GM21360 (cell line): Measurements from ENCODE around the gene PRTG.
"Not testable (repeated sequence)": the region's sequence is repeated elsewhere in the genome, so short reads cannot be mapped to it uniquely, and the experiment has no call there.

Experiments
- ATAC-seq: cut with Tn5 transposase; IDR thresholded peaks from one replicate; pipeline ENCODE4 v1.9.1; 2021; ENCODE audit warnings: mild to moderate bottlenecking, moderate library complexity; ENCODE audit not compliant: unreplicated experiment

PRTG gene

GRCh38 chr15:55743729-55744655 is 1.0 kb upstream of the PRTG start:
- ATAC-seq = no peak

GRCh38 chr15:55742498-55742926 is 440 bp downstream of the PRTG start:
- ATAC-seq = no peak

- no peak for ATAC-seq
Measured at GRCh38 chr15:55741833-55742497, 987 bp downstream of the PRTG start.

GRCh38 chr15:55740981-55741832 is 1.7 kb downstream of the PRTG start:
- no peak for ATAC-seq

- no peak for ATAC-seq
Measured at GRCh38 chr15:55740359-55740878, 2.5 kb downstream of the PRTG start.

GRCh38 chr15:55739641-55740040 is 3.3 kb downstream of the PRTG start:
- no peak for ATAC-seq

GRCh38 chr15:55738715-55739114 is 4.2 kb downstream of the PRTG start:
- no peak for ATAC-seq

GRCh38 chr15:55737373-55737772 is 5.6 kb downstream of the PRTG start:
- ATAC-seq = no peak

- no peak for ATAC-seq
Measured at GRCh38 chr15:55736756-55737155, 6.2 kb downstream of the PRTG start.

- no peak for ATAC-seq
Measured at GRCh38 chr15:55734641-55735040, 8.3 kb downstream of the PRTG start.

GRCh38 chr15:55733461-55733860 is 9.5 kb downstream of the PRTG start:
- not testable (repeated sequence) for ATAC-seq

GRCh38 chr15:55721554-55722185 is 21.3 kb downstream of the PRTG start:
- no peak for ATAC-seq

GRCh38 chr15:55715355-55716076 is 27.4 kb downstream of the PRTG start:
- no peak for ATAC-seq

GRCh38 chr15:55714064-55714463 is 28.9 kb downstream of the PRTG start:
- ATAC-seq = no peak

GRCh38 chr15:55712363-55712762 is 30.6 kb downstream of the PRTG start:
- no peak for ATAC-seq

GRCh38 chr15:55710286-55710685 is 32.7 kb downstream of the PRTG start:
- no peak for ATAC-seq

- no peak for ATAC-seq
Measured at GRCh38 chr15:55709458-55709857, 33.5 kb downstream of the PRTG start.

- no peak for ATAC-seq
Measured at GRCh38 chr15:55708720-55709119, 34.2 kb downstream of the PRTG start.

- no peak for ATAC-seq
Measured at GRCh38 chr15:55707951-55708350, 35.0 kb downstream of the PRTG start.

GRCh38 chr15:55707518-55707917 is 35.4 kb downstream of the PRTG start:
- no peak for ATAC-seq
